HCT116 (cell line): ENCODE results near the gene HDGFL3.

Experiments used
- ATF3 ChIP-seq: IDR thresholded peaks from 2 replicates; pipeline ENCODE4 v1.6.1; 2012
- CTCF ChIP-seq, 3 experiments: fragments of 200-600 bp in 1 of 3; sonication (generic) in 1 of 3; IDR thresholded peaks in 2 of 3; conservative IDR thresholded peaks in 1 of 3; 2 replicates each; pipeline ENCODE4 v1.5.1; 2012 to 2017; ENCODE audit warnings: low read depth in 2 of 3, low read length in 2 of 3, antibody characterized with exemption in 1 of 3, borderline replicate concordance in 1 of 3, control low read depth in 1 of 3, mild to moderate bottlenecking in 1 of 3, mixed read lengths in 1 of 3, mixed run types in 1 of 3, moderate library complexity in 1 of 3; ENCODE audit not compliant: insufficient read depth in 1 of 3
- ELF1 ChIP-seq: IDR thresholded peaks from 2 replicates; pipeline ENCODE4 v1.6.1; 2012; ENCODE audit warnings: low read depth, borderline replicate concordance
- EZH2phosphoT487 ChIP-seq: fragments of 200-600 bp; IDR thresholded peaks from 2 replicates; pipeline ENCODE4 v1.6.1; 2018; ENCODE audit warnings: antibody characterized with exemption, borderline replicate concordance
- JUND ChIP-seq: IDR thresholded peaks from 2 replicates; pipeline ENCODE4 v1.6.1; 2012
- POLR2A ChIP-seq: IDR thresholded peaks from 2 replicates; pipeline ENCODE4 v1.7.0; 2011; ENCODE audit warnings: borderline replicate concordance; ENCODE audit not compliant: insufficient read depth, insufficient read length; ENCODE audit errors: extremely low read depth
- POLR2AphosphoS5 ChIP-seq: IDR thresholded peaks from 2 replicates; pipeline ENCODE4 v1.6.1; 2011; ENCODE audit warnings: mild to moderate bottlenecking, low read depth, low read length, moderate library complexity
- REST ChIP-seq: IDR thresholded peaks from 2 replicates; pipeline ENCODE4 v1.6.1; 2012; ENCODE audit warnings: low read depth
- SP1 ChIP-seq: IDR thresholded peaks from 2 replicates; pipeline ENCODE4 v1.6.1; 2012; ENCODE audit warnings: low read depth
- SRF ChIP-seq: IDR thresholded peaks from 2 replicates; pipeline ENCODE4 v1.6.1; 2012; ENCODE audit warnings: low read depth
- ZBTB33 ChIP-seq: IDR thresholded peaks from 2 replicates; pipeline ENCODE4 v1.6.1; 2011; ENCODE audit warnings: mild to moderate bottlenecking, low read length, moderate library complexity; ENCODE audit not compliant: insufficient replicate concordance; ENCODE audit errors: extremely low read depth
- ZNF274 ChIP-seq: fragments of 200-500 bp; sonication (Bioruptor generic); IDR thresholded peaks from 2 replicates; pipeline ENCODE4 v1.6.1; 2014; ENCODE audit warnings: mild to moderate bottlenecking, low read depth, low read length, inconsistent platforms

- TF ChIP-seq JUND, result no peak
- TF ChIP-seq CTCF (IDR thresholded peaks at IDR 0.05 in 2 of 3, conservative IDR thresholded peaks at IDR 0.05 in 1 of 3; ENCODE audit: borderline replicate concordance in 1 of 3, insufficient read depth in 1 of 3, low read depth in 2 of 3, low read length in 2 of 3), result no peak
- no peak for TF ChIP-seq REST
- TF ChIP-seq SRF, result no peak
- TF ChIP-seq SP1, result no peak
- no peak for TF ChIP-seq EZH2phosphoT487
- no peak for TF ChIP-seq POLR2AphosphoS5
- no peak for TF ChIP-seq ZNF274
- TF ChIP-seq ZBTB33, result no peak
- no peak for TF ChIP-seq ATF3
- TF ChIP-seq ELF1, result no peak
- no peak for TF ChIP-seq POLR2A
These were observed 128.9 kb downstream of the HDGFL3 start for GRCh38 chr15:83078712-83079111.
